ENCODE measurements around the gene RADX. TPM values are rescaled to one million over a fixed set of nuclear protein-coding genes. Genes with fewer than 3 reads are reported as not detected.
A peak's percentile ranks its signal among the peaks of the same experiment; 100 is the strongest.

The RADX gene
- total RNA-seq, 1 experiment from 2014 or later = 0.18 TPM

GRCh38 chrX:106599411-106599810 lies 12.4 kb upstream of the RADX start:
- Histone ChIP-seq H3K4me3 (ENCODE audit: low read length) (no peak overlapping the region), H2AFZ (ENCODE audit: low read length) (no peak overlapping the region), H3K4me2 (ENCODE audit: low read length) (no peak overlapping the region), H3K27ac (ENCODE audit: low read length) (no peak overlapping the region), H3K9ac (ENCODE audit: low read length) (no peak overlapping the region), H3K9me2 (replicated peaks; ENCODE audit: low read length) (no peaks in the 10 kb centered on the region), H3K4me1 (ENCODE audit: insufficient read depth, low read length) (no peaks in the 10 kb centered on the region), H3K36me3 (ENCODE audit: low read depth, low read length) (no peaks in the 10 kb centered on the region), H3K79me2 (ENCODE audit: low read length) (no peaks in the 10 kb centered on the region), H3F3A (ENCODE audit: low read length, unreplicated experiment) (no peaks in the 10 kb centered on the region), H4K20me1 (ENCODE audit: low read length) (no peaks in the 10 kb centered on the region), H3K27me3 (ENCODE audit: low read length) (no peaks in the 10 kb centered on the region), H3K9me3 (ENCODE audit: low read length) (no peaks in the 10 kb centered on the region)
- CTCF ChIA-PET = no interaction called here
- no peak for TF ChIP-seq CTCF (conservative IDR thresholded peaks at IDR 0.05; ENCODE audit: low read depth, low read length)
- no peak for TF ChIP-seq EZH2phosphoT487 (IDR thresholded peaks at IDR 0.05; ENCODE audit: borderline replicate concordance, low read length)
- TF ChIP-seq EZH2 (IDR thresholded peaks at IDR 0.05; ENCODE audit: low read length, unreplicated experiment) = no peak
- ATAC-seq (no peak), DNase-seq (no peak)
- BruUV-seq (replicated peaks) = no TSS peak
- POLR2A ChIA-PET (ENCODE audit: unreplicated experiment) = no interaction called here
- intact Hi-C loops (cut with micrococcal nuclease) = no loop called here

- no peak overlapping the region for H2AFZ ChIP-seq (ENCODE audit: low read length)
- DNase-seq (peak; percentile 39), ATAC-seq (no peak)
- H3F3A ChIP-seq (ENCODE audit: low read length, unreplicated experiment) = no peaks in the 10 kb centered on the region
- H3K4me2 ChIP-seq (ENCODE audit: low read length) = no peak overlapping the region
- no peaks in the 10 kb centered on the region for H3K36me3 ChIP-seq (ENCODE audit: low read depth, low read length)
- H3K4me1 ChIP-seq (ENCODE audit: insufficient read depth, low read length) = no peaks in the 10 kb centered on the region
- intact Hi-C loops (cut with micrococcal nuclease) = no loop called here
- no peaks in the 10 kb centered on the region for H3K9me2 ChIP-seq (replicated peaks; ENCODE audit: low read length)
- H3K27me3 ChIP-seq (ENCODE audit: low read length) = peaks cover 12% of the 10 kb centered on the region
- H3K9ac ChIP-seq (ENCODE audit: low read length) = no peak overlapping the region
- no peak overlapping the region for H3K27ac ChIP-seq (ENCODE audit: low read length)
- POLR2A ChIA-PET (ENCODE audit: unreplicated experiment) = no interaction called here
- CTCF ChIA-PET = no interaction called here
- no peak for TF ChIP-seq CTCF (conservative IDR thresholded peaks at IDR 0.05; ENCODE audit: low read depth, low read length)
- TF ChIP-seq EZH2 (IDR thresholded peaks at IDR 0.05; ENCODE audit: low read length, unreplicated experiment) = no peak
- no peak for TF ChIP-seq EZH2phosphoT487 (IDR thresholded peaks at IDR 0.05; ENCODE audit: borderline replicate concordance, low read length)
- no peak overlapping the region for H3K4me3 ChIP-seq (ENCODE audit: low read length)
- no peaks in the 10 kb centered on the region for H3K9me3 ChIP-seq (ENCODE audit: low read length)
- H3K79me2 ChIP-seq (ENCODE audit: low read length) = no peaks in the 10 kb centered on the region
- H4K20me1 ChIP-seq (ENCODE audit: low read length) = no peaks in the 10 kb centered on the region
- no TSS peak for BruUV-seq (replicated peaks)
Observed at GRCh38 chrX:106606571-106606970, 5.2 kb upstream of the RADX start.

GRCh38 chrX:106608016-106608415 lies 3.8 kb upstream of the RADX start:
- no peak for TF ChIP-seq CTCF (conservative IDR thresholded peaks at IDR 0.05; ENCODE audit: low read depth, low read length)
- no peak for TF ChIP-seq EZH2 (IDR thresholded peaks at IDR 0.05; ENCODE audit: low read length, unreplicated experiment)
- TF ChIP-seq EZH2phosphoT487 (IDR thresholded peaks at IDR 0.05; ENCODE audit: borderline replicate concordance, low read length) = no peak
- no peaks in the 10 kb centered on the region for H4K20me1 ChIP-seq (ENCODE audit: low read length)
- no peaks in the 10 kb centered on the region for H3K4me1 ChIP-seq (ENCODE audit: insufficient read depth, low read length)
- H3K4me2 ChIP-seq (ENCODE audit: low read length) = no peak overlapping the region
- no peak for ATAC-seq
- intact Hi-C loops (cut with micrococcal nuclease) = no loop called here
- no peaks in the 10 kb centered on the region for H3K9me2 ChIP-seq (replicated peaks; ENCODE audit: low read length)
- H3K27me3 ChIP-seq (ENCODE audit: low read length) = peaks cover 27% of the 10 kb centered on the region
- H3K79me2 ChIP-seq (ENCODE audit: low read length) = no peaks in the 10 kb centered on the region
- no peak overlapping the region for H3K27ac ChIP-seq (ENCODE audit: low read length)
- DNase-seq = no peak
- H3K9me3 ChIP-seq (ENCODE audit: low read length) = no peaks in the 10 kb centered on the region
- no peaks in the 10 kb centered on the region for H3F3A ChIP-seq (ENCODE audit: low read length, unreplicated experiment)
- ChIA-PET POLR2A (ENCODE audit: unreplicated experiment) (no interaction called here), CTCF (no interaction called here)
- H3K4me3 ChIP-seq (ENCODE audit: low read length) = no peak overlapping the region
- no peaks in the 10 kb centered on the region for H3K36me3 ChIP-seq (ENCODE audit: low read depth, low read length)
- H3K9ac ChIP-seq (ENCODE audit: low read length) = no peak overlapping the region
- H2AFZ ChIP-seq (ENCODE audit: low read length) = no peak overlapping the region
- BruUV-seq (replicated peaks) = no TSS peak
